Measurements from ENCODE around the gene MRPL51.
"Not testable (repeated sequence)": the region's sequence is repeated elsewhere in the genome, so short reads cannot be mapped to it uniquely, and the experiment has no call there.

The MRPL51 gene

DNA sequence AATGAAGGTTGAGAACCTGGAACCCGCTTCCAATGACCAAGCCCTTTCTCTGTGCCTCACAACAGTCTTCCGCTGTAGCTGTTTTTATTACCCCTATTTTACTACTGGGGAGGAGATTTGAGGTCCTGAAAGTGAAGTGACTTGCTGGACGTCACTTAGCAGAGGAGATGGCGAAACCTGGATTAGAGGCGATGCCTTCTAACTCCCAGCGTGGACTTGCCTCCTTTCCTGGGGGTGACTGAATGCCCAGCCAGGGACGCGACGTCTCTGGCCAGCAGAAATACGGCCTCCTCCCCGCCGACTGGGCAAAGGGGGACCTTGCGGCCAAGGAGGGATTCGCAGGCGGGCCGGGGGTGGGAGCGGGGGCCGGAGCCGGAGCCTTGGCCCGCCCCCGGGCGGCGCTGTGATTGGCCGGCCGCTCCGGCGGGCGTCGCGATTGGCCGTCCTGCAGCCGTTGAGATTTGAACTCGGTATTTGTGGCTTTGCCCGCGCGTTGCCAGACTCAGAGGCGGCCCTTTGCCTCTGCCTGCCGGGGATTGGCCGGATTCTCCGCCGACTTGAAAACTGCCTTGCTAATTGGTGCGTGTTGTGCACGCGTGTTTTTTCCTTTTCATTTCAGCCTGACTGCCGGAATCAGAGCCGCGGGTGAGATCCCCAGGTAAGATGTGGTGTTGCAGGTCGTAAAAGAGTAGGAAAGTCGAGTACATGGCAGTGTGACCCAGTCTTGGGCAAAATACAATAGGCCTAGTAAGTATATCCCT lies 615 bp upstream of the MRPL51 start, which contains the start of gene NCAPD2:
Gene NCAPD2 (plus strand): TSS at position 606 of the 761 bp plus-strand sequence. CDS start 997 bp downstream, outside the sequence.
- DNase-seq (ENCODE audit: extremely low spot score, insufficient read length, low read depth) (peak; percentile 86), FAIRE-seq (peak; percentile 93)

DNA sequence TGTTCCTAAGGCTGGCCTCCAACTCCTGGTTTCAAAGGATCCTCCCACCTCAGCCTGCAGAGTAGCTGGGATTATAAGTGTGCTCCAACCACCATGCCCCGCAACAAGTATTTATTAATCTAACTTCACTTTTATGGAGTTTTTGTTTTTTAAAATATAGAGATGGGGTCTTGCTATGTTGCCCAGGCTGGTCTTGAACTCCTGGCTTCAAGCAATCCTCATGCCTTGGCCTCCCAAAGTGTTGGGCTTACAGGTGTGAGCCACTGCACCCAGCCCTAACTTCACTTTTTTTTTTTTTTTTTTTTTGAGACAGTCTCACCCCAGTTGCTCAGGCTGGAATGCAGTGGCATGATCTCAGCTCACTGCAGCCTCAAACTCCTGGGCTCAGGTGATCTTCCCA lies 2.4 kb downstream of the MRPL51 start:
- FAIRE-seq; DNase-seq (ENCODE audit: extremely low spot score, insufficient read length, low read depth): not testable (repeated sequence)

- DNase-seq (ENCODE audit: extremely low spot score, insufficient read length, low read depth), result no peak
- FAIRE-seq, result no peak
Measured at GRCh38 chr12:6489449-6489848, 3.6 kb downstream of the MRPL51 start.

GRCh38 chr12:6488240-6488639 lies 4.8 kb downstream of the MRPL51 start:
- FAIRE-seq, result no peak
- no peak for DNase-seq (ENCODE audit: extremely low spot score, insufficient read length, low read depth)

DNA sequence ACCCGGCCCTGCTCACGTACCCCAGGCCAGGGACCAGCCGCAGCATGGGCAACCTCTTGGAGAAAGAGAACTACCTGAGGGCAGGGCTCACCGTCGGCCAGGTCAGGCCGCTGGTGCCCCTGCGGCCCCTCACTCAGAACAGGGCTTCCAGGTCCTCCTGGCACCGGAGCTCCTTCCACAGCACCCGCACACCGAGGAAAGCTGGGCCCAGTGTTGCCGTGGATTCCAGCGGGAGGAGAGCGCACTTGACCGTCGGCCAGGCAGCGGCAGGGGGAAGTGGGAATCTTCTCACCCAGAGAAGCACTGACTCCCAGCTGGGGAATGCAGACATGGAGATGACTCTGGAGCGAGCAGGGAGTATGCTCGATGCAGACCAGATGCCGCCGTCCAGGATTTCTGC lies 14.6 kb downstream of the MRPL51 start:
- no peak for DNase-seq (ENCODE audit: extremely low spot score, insufficient read length, low read depth)
- FAIRE-seq, result no peak

DNA sequence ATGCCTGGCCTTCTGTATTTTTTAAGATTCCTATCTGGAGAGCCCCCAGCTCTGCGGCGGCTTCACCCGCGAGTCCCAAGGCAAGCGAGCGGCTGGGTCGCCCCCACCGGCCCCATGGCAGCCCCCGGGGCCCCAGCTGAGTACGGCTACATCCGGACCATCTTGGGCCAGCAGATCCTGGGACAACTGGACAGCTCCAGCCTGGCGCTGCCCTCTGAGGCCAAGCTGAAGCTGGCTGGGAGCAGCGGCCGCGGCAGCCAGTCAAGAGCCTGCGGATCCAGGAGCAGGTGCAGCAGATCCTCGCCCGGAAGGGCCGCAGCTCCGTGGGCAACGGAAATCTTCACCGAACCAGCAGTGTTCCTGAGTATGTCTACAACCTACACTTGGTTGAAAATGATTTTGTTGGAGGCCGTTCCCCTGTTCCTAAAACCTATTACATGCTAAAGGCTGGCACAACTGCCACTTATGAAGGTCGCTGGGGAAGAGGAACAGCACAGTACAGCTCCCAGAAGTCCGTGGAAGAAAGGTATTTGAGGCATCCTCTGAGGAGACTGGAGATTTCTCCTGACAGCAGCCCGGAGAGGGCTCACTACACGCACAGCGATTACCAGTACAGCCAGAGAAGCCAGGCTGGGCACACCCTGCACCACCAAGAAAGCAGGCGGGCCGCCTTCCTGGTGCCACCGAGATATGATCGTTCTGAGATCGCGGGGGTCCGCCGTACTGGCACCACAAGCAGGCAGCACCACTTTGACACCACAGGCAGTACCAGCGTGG lies 15.3 kb downstream of the MRPL51 start:
- not testable (repeated sequence) for DNase-seq (ENCODE audit: extremely low spot score, insufficient read length, low read depth); FAIRE-seq

DNA sequence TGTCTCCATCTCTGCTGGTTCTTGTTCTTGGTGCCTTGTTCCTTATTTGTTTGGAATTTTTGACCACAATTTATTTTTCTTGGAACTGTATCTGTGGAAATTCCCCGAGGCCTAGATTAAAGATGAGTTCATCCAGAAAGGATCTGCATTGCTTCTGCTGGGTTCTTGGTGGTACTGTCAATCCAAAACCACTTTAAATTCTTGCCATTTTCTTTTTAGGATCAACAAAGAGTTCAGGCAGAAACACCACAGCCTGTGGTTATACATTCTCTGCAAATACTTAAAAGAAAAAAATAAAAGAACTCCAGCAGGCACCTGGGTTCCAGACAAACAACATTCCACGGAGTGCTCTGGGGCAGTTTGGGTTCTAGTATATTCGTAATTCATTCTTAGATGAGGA lies 16.6 kb downstream of the MRPL51 start:
- DNase-seq (ENCODE audit: extremely low spot score, insufficient read length, low read depth) (no peak), FAIRE-seq (no peak)

DNA sequence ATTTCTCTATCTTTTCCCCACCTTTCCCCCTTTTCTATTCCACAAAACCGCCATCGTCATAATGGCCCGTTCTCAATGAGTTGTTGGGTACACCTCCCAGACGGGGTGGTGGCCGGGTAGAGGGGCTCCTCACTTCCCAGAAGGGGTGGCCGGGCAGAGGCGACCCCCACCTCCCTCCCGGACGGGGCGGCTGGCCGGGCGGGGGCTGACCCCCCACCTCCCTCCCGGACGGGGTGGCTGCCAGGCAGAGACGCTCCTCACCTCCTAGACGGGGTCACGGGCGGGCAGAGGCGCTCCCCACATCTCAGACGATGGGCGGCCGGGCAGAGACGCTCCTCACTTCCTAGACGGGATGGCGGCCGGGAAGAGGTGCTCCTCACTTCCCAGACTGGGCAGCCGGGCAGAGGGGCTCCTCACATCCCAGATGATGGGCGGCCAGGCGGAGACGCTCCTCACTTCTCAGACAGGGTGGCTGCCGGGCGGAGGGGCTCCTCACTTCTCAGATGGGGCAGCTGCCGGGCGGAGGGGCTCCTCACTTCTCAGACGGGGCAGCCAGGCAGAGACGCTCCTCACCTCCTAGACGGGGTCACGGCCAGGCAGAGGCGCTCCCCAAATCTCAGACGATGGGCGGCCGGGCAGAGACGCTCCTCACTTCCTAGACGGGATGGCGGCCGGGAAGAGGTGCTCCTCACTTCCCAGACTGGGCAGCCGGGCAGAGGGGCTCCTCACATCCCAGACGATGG lies 17.7 kb downstream of the MRPL51 start:
- DNase-seq (ENCODE audit: extremely low spot score, insufficient read length, low read depth); FAIRE-seq: not testable (repeated sequence)

- FAIRE-seq (no peak), DNase-seq (ENCODE audit: extremely low spot score, insufficient read length, low read depth) (no peak)
Measured at GRCh38 chr12:6472491-6472890, 20.6 kb downstream of the MRPL51 start.

- no peak for DNase-seq (ENCODE audit: extremely low spot score, insufficient read length, low read depth)
- no peak for FAIRE-seq
Measured at GRCh38 chr12:6471989-6472360, 21.1 kb downstream of the MRPL51 start.

DNA sequence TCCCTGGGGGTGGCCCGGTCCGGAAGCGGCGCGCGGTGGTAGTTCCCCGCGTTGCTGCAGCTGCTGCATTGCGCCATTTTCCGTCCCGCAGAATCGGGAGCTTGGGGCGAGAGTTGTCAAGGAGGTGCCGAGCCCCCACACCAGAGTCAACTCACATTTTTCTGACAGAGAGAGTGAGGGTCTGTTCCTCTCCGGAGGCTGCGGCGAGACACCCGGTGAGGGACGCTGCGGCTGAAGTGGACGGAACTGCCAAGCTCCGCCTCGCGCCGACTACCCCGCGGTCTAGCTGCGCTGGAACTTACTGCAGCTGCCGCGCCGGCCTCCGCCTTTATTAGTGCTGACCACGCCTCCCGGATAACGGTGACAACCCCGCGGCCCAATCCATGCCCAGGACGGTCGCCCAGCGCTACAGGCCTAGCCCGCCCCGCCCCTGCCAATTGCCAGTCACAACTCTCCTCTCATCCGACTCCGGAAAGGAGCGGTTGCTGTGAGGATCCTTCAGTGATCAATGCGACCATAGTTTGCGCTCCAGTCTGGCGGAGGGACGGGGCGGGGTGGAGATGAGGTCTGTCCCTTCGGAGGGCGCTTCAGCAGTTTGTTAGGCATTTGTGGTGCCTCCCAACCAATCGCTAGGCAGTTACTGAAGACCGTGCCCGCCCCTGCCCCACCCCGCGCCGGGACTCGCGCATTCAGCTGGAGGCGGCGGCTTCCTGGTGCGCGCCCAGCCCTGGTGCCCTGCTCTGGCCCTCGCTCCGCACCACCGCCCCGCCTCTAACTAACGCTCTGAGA lies 22.5 kb downstream of the MRPL51 start, which contains the start of gene VAMP1:
Gene VAMP1 (minus strand): TSS at position 303 of the 789 bp plus-strand sequence. CDS start 146 bp downstream, at position 157.
- peak; percentile 98 for FAIRE-seq

DNA sequence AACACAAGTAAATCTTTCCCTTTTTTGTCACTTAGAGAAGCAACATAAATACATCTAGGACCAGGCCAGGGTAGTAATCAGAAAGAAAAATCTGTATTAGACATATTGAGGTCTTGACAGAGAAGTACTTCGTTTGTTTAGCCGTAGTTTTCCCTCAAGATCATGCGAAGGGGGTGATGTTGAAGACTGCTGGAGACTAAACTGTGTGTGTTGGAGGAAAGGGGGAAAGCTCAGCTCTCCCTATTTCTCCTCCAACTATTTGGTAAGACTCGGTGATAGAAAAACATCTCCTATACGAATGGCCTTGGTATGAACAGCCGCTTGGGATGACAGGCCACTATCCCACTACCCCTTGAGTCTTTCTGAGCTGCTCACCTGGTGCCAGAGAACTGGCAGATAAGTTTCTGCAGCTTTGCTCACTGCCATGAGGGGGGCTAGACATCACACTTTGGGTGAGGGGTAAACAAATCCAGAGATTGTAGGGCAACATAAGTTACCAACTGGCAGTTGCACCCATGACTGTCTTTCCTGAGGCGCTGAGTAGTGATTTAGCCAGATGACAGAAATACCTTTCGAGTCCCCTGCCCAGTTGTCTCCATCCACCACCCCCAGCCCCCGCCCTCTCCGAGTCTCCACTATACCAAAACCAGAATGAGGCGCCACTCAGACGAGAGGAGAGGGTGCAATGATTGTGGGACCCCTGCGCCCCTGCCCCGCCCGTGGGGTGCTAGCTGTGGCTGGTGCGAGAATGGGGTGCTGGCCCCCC lies 23.3 kb downstream of the MRPL51 start:
- FAIRE-seq, result no peak
- no peak for DNase-seq (ENCODE audit: extremely low spot score, insufficient read length, low read depth)

More for the DNA sequence above, 22.5 kb downstream of the MRPL51 start, which contains the start of gene VAMP1:
- peak; percentile 90 for DNase-seq (ENCODE audit: extremely low spot score, insufficient read length, low read depth)

DNA sequence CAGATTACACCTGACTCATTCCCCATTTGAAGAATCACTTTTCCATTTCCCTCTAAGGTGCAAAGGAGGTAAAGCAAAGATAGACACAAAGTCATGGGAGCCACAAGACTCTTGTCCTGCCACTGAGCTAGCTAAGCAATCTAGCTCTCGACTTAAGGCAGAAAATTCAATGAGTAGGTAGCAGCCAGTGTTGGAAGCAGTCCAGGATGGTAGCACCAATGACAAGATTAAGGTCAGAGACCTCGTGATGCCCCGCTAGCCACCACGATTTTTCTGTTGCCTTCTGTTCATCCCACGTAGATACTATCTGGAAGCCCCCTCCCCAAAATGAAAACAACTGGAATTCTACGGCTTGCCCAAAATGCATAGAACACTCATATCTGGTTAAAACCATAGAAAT lies 24.0 kb downstream of the MRPL51 start:
- no peak for FAIRE-seq

DNA sequence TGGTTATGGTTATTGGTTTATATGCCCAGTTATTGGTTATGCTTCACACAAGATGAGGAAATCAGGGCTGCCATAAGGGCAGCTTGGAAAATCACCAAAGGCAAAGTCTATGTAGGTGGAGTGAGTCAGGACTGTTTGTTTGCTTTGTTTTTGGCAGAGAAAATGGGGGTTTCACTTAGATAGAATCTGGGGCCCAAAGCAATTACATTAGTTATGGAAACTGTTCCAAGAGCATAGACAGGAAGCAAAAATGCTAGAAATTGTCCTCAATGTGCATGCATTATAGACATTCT lies 24.8 kb downstream of the MRPL51 start:
- FAIRE-seq, result no peak
- DNase-seq (ENCODE audit: extremely low spot score, insufficient read length, low read depth), result no peak

More for the DNA sequence above, 24.0 kb downstream of the MRPL51 start:
- DNase-seq (ENCODE audit: extremely low spot score, insufficient read length, low read depth), result no peak

- FAIRE-seq, result not testable (repeated sequence)
Measured at GRCh38 chr12:6467571-6468282, 25.3 kb downstream of the MRPL51 start.

DNA sequence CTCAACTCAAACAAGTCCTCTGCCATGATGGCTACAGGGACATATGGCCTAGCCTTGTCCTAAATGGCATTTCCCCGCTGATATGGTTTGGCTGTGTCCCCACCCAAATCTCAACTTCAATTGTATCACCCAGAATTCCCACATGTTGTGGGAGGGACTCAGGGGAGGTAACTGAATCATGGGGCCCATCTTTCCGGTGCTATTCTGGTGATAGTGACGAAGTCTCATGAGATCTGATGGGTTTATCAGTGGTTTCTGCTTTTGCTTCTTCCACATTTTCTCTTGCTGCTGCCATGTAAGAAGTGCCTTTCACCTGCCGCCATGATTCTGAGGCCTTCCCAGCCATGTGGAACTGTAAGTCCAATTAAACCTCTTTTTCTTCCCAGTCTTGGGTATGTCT lies 26.3 kb downstream of the MRPL51 start:
- not testable (repeated sequence) for DNase-seq (ENCODE audit: extremely low spot score, insufficient read length, low read depth); FAIRE-seq

More at GRCh38 chr12:6467571-6468282, 25.3 kb downstream of the MRPL51 start:
- DNase-seq (ENCODE audit: extremely low spot score, insufficient read length, low read depth), result not testable (repeated sequence)

- FAIRE-seq (no peak), DNase-seq (ENCODE audit: extremely low spot score, insufficient read length, low read depth) (no peak)
Measured at GRCh38 chr12:6466184-6466573, 26.9 kb downstream of the MRPL51 start.

DNA sequence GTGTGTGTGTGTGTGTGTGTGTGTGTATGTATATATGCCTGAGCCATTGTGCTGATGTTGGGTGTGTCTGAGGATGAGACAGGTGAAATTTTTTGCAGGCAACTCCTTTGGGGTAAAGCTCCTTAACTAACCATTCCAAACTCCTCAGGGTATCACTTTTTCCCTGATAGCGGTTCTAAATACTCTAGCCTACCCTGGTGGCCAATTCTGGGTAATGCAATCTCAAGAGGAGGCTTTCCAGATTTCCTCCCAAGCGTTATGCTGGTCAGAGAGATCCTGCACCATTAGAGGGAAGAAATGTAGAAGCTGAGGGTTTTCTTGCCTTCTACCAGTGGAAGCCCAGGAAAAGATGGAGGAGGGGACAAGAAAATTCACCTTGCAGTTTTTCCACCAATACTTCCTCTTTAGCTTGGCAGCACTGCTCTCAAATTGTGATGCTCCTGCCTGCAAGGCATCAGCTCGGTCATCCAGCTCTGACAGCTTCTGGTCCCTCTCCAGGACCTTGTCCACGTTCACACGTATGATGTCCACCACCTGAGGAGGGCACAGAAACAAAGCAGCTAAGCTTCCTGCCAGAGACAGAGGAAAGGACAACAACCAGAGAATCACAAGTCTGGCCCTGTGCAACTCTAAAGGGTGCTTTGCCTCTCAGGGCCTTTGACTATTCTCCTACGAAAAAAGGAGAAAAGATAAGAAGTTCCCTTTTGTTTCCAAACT lies 27.4 kb downstream of the MRPL51 start:
- DNase-seq (ENCODE audit: extremely low spot score, insufficient read length, low read depth) (no peak), FAIRE-seq (peak; percentile 50)

Measured in GM18507 (cell line).